Endothelial cell of coronary artery (primary cell): ENCODE measurements around the gene ZNFX1. TPM values are rescaled to one million over a fixed set of nuclear protein-coding genes. Genes with fewer than 3 reads are reported as not detected.

ENCODE experiments used
- total RNA-seq: library from RNA; depleted of rRNA; stranded (reverse); fragments of >200 nt; gene quantifications from 2 replicates; pipeline ENCODE4 v1.2.3, GENCODE V29; 2014

Gene ZNFX1
- total RNA-seq = 33.9 and 44.7 TPM in 2 replicates

GRCh38 chr20:49278036-49278817 lies at the start of gene ZNFX1:
ZNFX1 (minus strand) TSS chr20:49278057; CDS start chr20:49275839, 2,218 bp downstream.

GRCh38 chr20:49219091-49219923 lies 58.5 kb downstream of the ZNFX1 start, which contains the start of gene DDX27:
DDX27 (plus strand) TSS chr20:49219416; CDS start chr20:49219449, 33 bp downstream.

Other genes with a start within 250 kb of the ZNFX1 start
- 90.0 and 108 TPM in 2 replicates for gene CSE1L, start 231.7 kb downstream of the ZNFX1 start, total RNA-seq
- 45.3 and 49.6 TPM in 2 replicates for gene STAU1, start 89.7 kb downstream of the ZNFX1 start, total RNA-seq
- gene DDX27, start 58.6 kb downstream of the ZNFX1 start, total RNA-seq = 25.6 and 30.5 TPM in 2 replicates
- gene KCNB1, start 204.6 kb upstream of the ZNFX1 start, total RNA-seq = under 0.01 and 0.09 TPM in 2 replicates